HG03460 (cell line): ENCODE data around the gene SH3RF3.

Source experiments
- ATAC-seq: cut with Tn5 transposase; IDR thresholded peaks from one replicate; pipeline ENCODE4 v1.9.1; 2021; ENCODE audit not compliant: unreplicated experiment

SH3RF3 gene

GRCh38 chr2:109300582-109300981 is 171.6 kb downstream of the SH3RF3 start:
- ATAC-seq: no peak

- ATAC-seq: no peak
These were observed 172.7 kb downstream of the SH3RF3 start for GRCh38 chr2:109301746-109302145.

GRCh38 chr2:109302319-109302718 is 173.3 kb downstream of the SH3RF3 start:
- ATAC-seq: no peak

GRCh38 chr2:109304242-109304641 is 175.2 kb downstream of the SH3RF3 start:
- no peak for ATAC-seq

- no peak for ATAC-seq
These were observed 175.9 kb downstream of the SH3RF3 start for GRCh38 chr2:109304731-109305470.

GRCh38 chr2:109305490-109306167 is 176.6 kb downstream of the SH3RF3 start:
- ATAC-seq: no peak

- no peak for ATAC-seq
These were observed 177.2 kb downstream of the SH3RF3 start for GRCh38 chr2:109306190-109306589.

GRCh38 chr2:109311771-109312170 is 182.8 kb downstream of the SH3RF3 start:
- no peak for ATAC-seq

GRCh38 chr2:109312902-109313301 is 183.9 kb downstream of the SH3RF3 start:
- ATAC-seq: no peak

GRCh38 chr2:109313343-109313742 is 184.3 kb downstream of the SH3RF3 start:
- no peak for ATAC-seq

GRCh38 chr2:109316091-109316490 is 187.1 kb downstream of the SH3RF3 start:
- no peak for ATAC-seq

GRCh38 chr2:109317471-109318095 is 188.6 kb downstream of the SH3RF3 start:
- ATAC-seq: no peak

- no peak for ATAC-seq
These were observed 189.3 kb downstream of the SH3RF3 start for GRCh38 chr2:109318150-109318948.

- no peak for ATAC-seq
These were observed 189.9 kb downstream of the SH3RF3 start for GRCh38 chr2:109318949-109319342.

- ATAC-seq: no peak
These were observed 191.4 kb downstream of the SH3RF3 start for GRCh38 chr2:109320195-109320922.

GRCh38 chr2:109321570-109321969 is 192.6 kb downstream of the SH3RF3 start:
- ATAC-seq: no peak

GRCh38 chr2:109322111-109322510 is 193.1 kb downstream of the SH3RF3 start:
- ATAC-seq: no peak

- ATAC-seq: no peak
These were observed 193.6 kb downstream of the SH3RF3 start for GRCh38 chr2:109322641-109323040.

- ATAC-seq: no peak
These were observed 195.9 kb downstream of the SH3RF3 start for GRCh38 chr2:109324861-109325260.

- no peak for ATAC-seq
These were observed 196.6 kb downstream of the SH3RF3 start for GRCh38 chr2:109325570-109325969.

- no peak for ATAC-seq
These were observed 197.3 kb downstream of the SH3RF3 start for GRCh38 chr2:109326306-109326705.
